GM12878 (cell line): Measurements from ENCODE around the gene PUM2. TPM values are rescaled to one million over a fixed set of nuclear protein-coding genes. Genes with fewer than 3 reads are reported as not detected.

Experiments used
- CBX5 ChIP-seq: sonication (generic); IDR thresholded peaks from 2 replicates; pipeline ENCODE4 v1.6.1; 2016; ENCODE audit warnings: low read depth, moderate library complexity, mild to moderate bottlenecking, inconsistent platforms
- CREB1 ChIP-seq: IDR thresholded peaks from 2 replicates; pipeline ENCODE4 v1.6.1; 2012; ENCODE audit warnings: low read depth, mild to moderate bottlenecking, inconsistent platforms
- DPF2 ChIP-seq: fragments of 450-650 bp; IDR thresholded peaks from 2 replicates; pipeline ENCODE4 v1.6.1; 2017; ENCODE audit warnings: mild to moderate bottlenecking
- EED ChIP-seq: sonication (generic); IDR thresholded peaks from 2 replicates; pipeline ENCODE4 v1.6.1; 2016; ENCODE audit warnings: antibody characterized with exemption, low read depth
- GATAD2B ChIP-seq: fragments of 450-650 bp; conservative IDR thresholded peaks from 2 replicates; pipeline ENCODE4 v1.6.1; 2017; ENCODE audit warnings: low read depth, mild to moderate bottlenecking, moderate library complexity
- HDAC2 ChIP-seq: fragments of 200-600 bp; sonication (generic); IDR thresholded peaks from 2 replicates; pipeline ENCODE4 v1.6.1; 2017
- IKZF1 ChIP-seq: fragments of 450-650 bp; conservative IDR thresholded peaks from 2 replicates; pipeline ENCODE4 v1.6.1; 2017; ENCODE audit warnings: antibody characterized with exemption, mild to moderate bottlenecking
- MEF2B ChIP-seq: fragments of 450-650 bp; IDR thresholded peaks from 2 replicates; pipeline ENCODE4 v1.6.1; 2018; ENCODE audit warnings: mild to moderate bottlenecking, moderate library complexity; ENCODE audit not compliant: partially characterized antibody, poor library complexity, severe bottlenecking
- MTA2 ChIP-seq: fragments of 450-650 bp; IDR thresholded peaks from 2 replicates; pipeline ENCODE4 v1.6.1; 2016; ENCODE audit warnings: low read depth, mild to moderate bottlenecking, moderate library complexity
- POLR2A ChIP-seq: IDR thresholded peaks from 2 replicates; pipeline ENCODE4 v1.6.1; 2011; ENCODE audit warnings: low read depth, mild to moderate bottlenecking, low read length
- ZNF384 ChIP-seq: IDR thresholded peaks from 2 replicates; pipeline ENCODE4 v1.6.1; 2012; ENCODE audit warnings: low read depth, mild to moderate bottlenecking, low read length, improper control_type of control experiment, borderline replicate concordance
- polyA plus RNA-seq, 11 experiments: library from polyadenylated mRNA; depleted of rRNA in 4 of 11; unstranded in 6 of 11; stranded (reverse) in 5 of 11; fragments of >200 nt; fragmentation: Nextera tagmentation in 4 of 11; fragmentation: Illumina TruSeq in 1 of 11; extraction: Ambion mirVana in 4 of 11; extraction: Trizol in 1 of 11; gene quantifications; 1 replicate in 1 of 11; 2 replicates in 10 of 11; pipeline versions ENCODE4 v1.2.1 to v1.2.3, GENCODE V29; 2011 to 2016; ENCODE audit warnings: inconsistent platforms in 2 of 11, missing spikeins in 2 of 11, low read depth in 1 of 11
- total RNA-seq, 4 experiments: library from RNA; depleted of rRNA in 3 of 4; stranded (reverse); fragments of >200 nt in 3 of 4; fragmentation: Illumina TruSeq in 1 of 4; extraction: Trizol in 1 of 4; gene quantifications; 2 replicates each; pipeline versions ENCODE4 v1.2.1 to v1.2.3, GENCODE V29; 2013 to 2021
- TF ChIP-seq, protein P1 (sequence below): IDR thresholded peaks from 2 replicates; pipeline ENCODE4 v1.6.1; 2011; ENCODE audit warnings: borderline replicate concordance, low read depth, mild to moderate bottlenecking, moderate library complexity, low read length; ENCODE audit not compliant: insufficient read depth, poor library complexity, severe bottlenecking
- TF ChIP-seq, protein P2 (sequence below): fragments of 450-650 bp; IDR thresholded peaks from 2 replicates; pipeline ENCODE4 v1.6.1; 2016; ENCODE audit warnings: mild to moderate bottlenecking
- TF ChIP-seq, protein P3 (sequence below), 3 experiments: IDR thresholded peaks in 2 of 3; conservative IDR thresholded peaks in 1 of 3; 2 replicates each; pipeline ENCODE4 v1.5.1; 2011; ENCODE audit warnings: low read depth in 3 of 3, low read length in 3 of 3, mild to moderate bottlenecking in 3 of 3, control low read depth in 2 of 3, moderate library complexity in 2 of 3, inconsistent platforms in 1 of 3, mixed read lengths in 1 of 3; ENCODE audit not compliant: control insufficient read depth in 2 of 3, insufficient read depth in 1 of 3; ENCODE audit errors: extremely low read depth in 1 of 3
- TF ChIP-seq, protein P4 (sequence below): fragments of 450-650 bp; IDR thresholded peaks from 2 replicates; pipeline ENCODE4 v1.6.1; 2017; ENCODE audit warnings: mild to moderate bottlenecking, moderate library complexity
- TF ChIP-seq, protein P5 (sequence below): IDR thresholded peaks from 2 replicates; pipeline ENCODE4 v1.6.1; 2012; ENCODE audit warnings: low read depth, low read length, improper control_type of control experiment
- TF ChIP-seq, protein P6 (sequence below): IDR thresholded peaks from 2 replicates; pipeline ENCODE4 v1.6.1; 2011; ENCODE audit warnings: low read depth, mild to moderate bottlenecking, low read length, moderate library complexity, borderline replicate concordance; ENCODE audit errors: extremely low read depth
- TF ChIP-seq, protein P7 (sequence below): fragments of 450-650 bp; IDR thresholded peaks from 2 replicates; pipeline ENCODE4 v1.6.1; 2017; ENCODE audit warnings: low read depth, mild to moderate bottlenecking, moderate library complexity

The PUM2 gene
- total and polyA plus RNA-seq, 10 of the 15 experiments (the other 5 are each of a cell fraction or from before 2014, with no cell fraction given): 14.5 to 87.6 (median 29.4) TPM

DNA sequence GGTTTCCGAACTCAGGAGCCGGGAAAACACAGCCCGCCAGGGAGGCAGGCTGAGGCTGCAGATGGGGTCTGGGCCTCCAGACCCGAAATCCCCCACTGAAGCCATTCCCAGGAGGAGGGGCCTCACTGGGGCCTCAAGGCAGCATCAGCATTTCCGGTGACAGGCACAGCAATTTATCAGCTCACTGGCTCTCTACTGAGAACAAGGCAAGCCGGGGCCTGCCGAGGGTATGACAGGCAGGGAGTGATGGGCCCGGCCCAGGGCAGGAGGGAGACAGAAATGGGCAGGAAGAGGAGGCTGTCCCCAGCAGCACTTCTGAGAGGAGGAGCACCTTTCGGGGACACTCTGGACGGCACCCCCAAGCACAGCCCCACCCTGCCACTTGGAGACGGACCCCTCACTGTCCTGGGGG is 138.2 kb downstream of the PUM2 start (continued):
- TF ChIP-seq, protein P1, sequence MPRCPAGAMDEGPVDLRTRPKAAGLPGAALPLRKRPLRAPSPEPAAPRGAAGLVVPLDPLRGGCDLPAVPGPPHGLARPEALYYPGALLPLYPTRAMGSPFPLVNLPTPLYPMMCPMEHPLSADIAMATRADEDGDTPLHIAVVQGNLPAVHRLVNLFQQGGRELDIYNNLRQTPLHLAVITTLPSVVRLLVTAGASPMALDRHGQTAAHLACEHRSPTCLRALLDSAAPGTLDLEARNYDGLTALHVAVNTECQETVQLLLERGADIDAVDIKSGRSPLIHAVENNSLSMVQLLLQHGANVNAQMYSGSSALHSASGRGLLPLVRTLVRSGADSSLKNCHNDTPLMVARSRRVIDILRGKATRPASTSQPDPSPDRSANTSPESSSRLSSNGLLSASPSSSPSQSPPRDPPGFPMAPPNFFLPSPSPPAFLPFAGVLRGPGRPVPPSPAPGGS: peak; percentile 25
- TF ChIP-seq, protein P2, sequence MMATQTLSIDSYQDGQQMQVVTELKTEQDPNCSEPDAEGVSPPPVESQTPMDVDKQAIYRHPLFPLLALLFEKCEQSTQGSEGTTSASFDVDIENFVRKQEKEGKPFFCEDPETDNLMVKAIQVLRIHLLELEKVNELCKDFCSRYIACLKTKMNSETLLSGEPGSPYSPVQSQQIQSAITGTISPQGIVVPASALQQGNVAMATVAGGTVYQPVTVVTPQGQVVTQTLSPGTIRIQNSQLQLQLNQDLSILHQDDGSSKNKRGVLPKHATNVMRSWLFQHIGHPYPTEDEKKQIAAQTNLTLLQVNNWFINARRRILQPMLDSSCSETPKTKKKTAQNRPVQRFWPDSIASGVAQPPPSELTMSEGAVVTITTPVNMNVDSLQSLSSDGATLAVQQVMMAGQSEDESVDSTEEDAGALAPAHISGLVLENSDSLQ: peak; percentile 95
- TF ChIP-seq CREB1: peak; percentile 72
- TF ChIP-seq, protein P3, sequence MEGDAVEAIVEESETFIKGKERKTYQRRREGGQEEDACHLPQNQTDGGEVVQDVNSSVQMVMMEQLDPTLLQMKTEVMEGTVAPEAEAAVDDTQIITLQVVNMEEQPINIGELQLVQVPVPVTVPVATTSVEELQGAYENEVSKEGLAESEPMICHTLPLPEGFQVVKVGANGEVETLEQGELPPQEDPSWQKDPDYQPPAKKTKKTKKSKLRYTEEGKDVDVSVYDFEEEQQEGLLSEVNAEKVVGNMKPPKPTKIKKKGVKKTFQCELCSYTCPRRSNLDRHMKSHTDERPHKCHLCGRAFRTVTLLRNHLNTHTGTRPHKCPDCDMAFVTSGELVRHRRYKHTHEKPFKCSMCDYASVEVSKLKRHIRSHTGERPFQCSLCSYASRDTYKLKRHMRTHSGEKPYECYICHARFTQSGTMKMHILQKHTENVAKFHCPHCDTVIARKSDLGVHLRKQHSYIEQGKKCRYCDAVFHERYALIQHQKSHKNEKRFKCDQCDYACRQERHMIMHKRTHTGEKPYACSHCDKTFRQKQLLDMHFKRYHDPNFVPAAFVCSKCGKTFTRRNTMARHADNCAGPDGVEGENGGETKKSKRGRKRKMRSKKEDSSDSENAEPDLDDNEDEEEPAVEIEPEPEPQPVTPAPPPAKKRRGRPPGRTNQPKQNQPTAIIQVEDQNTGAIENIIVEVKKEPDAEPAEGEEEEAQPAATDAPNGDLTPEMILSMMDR (IDR thresholded peaks at IDR 0.05 in 2 of 3, conservative IDR thresholded peaks at IDR 0.05 in 1 of 3; ENCODE audit: control insufficient read depth in 2 of 3, extremely low read depth in 1 of 3, insufficient read depth in 1 of 3, low read depth in 3 of 3, low read length in 3 of 3): no peak
- peak; percentile 36; the same call in 1 of the 2 replicates for TF ChIP-seq IKZF1
- TF ChIP-seq MEF2B: peak; percentile 44
- TF ChIP-seq, protein P4, sequence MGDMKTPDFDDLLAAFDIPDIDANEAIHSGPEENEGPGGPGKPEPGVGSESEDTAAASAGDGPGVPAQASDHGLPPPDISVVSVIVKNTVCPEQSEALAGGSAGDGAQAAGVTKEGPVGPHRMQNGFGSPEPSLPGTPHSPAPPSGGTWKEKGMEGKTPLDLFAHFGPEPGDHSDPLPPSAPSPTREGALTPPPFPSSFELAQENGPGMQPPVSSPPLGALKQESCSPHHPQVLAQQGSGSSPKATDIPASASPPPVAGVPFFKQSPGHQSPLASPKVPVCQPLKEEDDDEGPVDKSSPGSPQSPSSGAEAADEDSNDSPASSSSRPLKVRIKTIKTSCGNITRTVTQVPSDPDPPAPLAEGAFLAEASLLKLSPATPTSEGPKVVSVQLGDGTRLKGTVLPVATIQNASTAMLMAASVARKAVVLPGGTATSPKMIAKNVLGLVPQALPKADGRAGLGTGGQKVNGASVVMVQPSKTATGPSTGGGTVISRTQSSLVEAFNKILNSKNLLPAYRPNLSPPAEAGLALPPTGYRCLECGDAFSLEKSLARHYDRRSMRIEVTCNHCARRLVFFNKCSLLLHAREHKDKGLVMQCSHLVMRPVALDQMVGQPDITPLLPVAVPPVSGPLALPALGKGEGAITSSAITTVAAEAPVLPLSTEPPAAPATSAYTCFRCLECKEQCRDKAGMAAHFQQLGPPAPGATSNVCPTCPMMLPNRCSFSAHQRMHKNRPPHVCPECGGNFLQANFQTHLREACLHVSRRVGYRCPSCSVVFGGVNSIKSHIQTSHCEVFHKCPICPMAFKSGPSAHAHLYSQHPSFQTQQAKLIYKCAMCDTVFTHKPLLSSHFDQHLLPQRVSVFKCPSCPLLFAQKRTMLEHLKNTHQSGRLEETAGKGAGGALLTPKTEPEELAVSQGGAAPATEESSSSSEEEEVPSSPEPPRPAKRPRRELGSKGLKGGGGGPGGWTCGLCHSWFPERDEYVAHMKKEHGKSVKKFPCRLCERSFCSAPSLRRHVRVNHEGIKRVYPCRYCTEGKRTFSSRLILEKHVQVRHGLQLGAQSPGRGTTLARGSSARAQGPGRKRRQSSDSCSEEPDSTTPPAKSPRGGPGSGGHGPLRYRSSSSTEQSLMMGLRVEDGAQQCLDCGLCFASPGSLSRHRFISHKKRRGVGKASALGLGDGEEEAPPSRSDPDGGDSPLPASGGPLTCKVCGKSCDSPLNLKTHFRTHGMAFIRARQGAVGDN: peak; percentile 69
- 0 out of 2 replicates have a peak, but pooled peaks have one; percentile 28 for TF ChIP-seq GATAD2B
- peak; percentile 60; the same call in 1 of the 2 replicates for TF ChIP-seq EED
- no peak for TF ChIP-seq CBX5
- TF ChIP-seq DPF2: peak; percentile 33; the same call in 1 of the 2 replicates
- 0 out of 2 replicates have a peak, but pooled peaks have one; percentile 16 for TF ChIP-seq MTA2
- TF ChIP-seq, protein P5, sequence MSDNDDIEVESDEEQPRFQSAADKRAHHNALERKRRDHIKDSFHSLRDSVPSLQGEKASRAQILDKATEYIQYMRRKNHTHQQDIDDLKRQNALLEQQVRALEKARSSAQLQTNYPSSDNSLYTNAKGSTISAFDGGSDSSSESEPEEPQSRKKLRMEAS: no peak
- TF ChIP-seq, protein P6, sequence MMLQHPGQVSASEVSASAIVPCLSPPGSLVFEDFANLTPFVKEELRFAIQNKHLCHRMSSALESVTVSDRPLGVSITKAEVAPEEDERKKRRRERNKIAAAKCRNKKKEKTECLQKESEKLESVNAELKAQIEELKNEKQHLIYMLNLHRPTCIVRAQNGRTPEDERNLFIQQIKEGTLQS: no peak
- TF ChIP-seq ZNF384: no peak
- no peak for TF ChIP-seq HDAC2
- TF ChIP-seq POLR2A: peak; percentile 78
- TF ChIP-seq, protein P7, sequence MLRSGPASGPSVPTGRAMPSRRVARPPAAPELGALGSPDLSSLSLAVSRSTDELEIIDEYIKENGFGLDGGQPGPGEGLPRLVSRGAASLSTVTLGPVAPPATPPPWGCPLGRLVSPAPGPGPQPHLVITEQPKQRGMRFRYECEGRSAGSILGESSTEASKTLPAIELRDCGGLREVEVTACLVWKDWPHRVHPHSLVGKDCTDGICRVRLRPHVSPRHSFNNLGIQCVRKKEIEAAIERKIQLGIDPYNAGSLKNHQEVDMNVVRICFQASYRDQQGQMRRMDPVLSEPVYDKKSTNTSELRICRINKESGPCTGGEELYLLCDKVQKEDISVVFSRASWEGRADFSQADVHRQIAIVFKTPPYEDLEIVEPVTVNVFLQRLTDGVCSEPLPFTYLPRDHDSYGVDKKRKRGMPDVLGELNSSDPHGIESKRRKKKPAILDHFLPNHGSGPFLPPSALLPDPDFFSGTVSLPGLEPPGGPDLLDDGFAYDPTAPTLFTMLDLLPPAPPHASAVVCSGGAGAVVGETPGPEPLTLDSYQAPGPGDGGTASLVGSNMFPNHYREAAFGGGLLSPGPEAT: peak; percentile 29; the same call in 1 of the 2 replicates
